NCI-H1436 (cell line): Measurements from ENCODE around the gene SEC22A.

Experiments
- DNase-seq: peaks from one replicate; lab custom pipeline; 2025; lab: John Stamatoyannopoulos, UW

SEC22A gene

DNA sequence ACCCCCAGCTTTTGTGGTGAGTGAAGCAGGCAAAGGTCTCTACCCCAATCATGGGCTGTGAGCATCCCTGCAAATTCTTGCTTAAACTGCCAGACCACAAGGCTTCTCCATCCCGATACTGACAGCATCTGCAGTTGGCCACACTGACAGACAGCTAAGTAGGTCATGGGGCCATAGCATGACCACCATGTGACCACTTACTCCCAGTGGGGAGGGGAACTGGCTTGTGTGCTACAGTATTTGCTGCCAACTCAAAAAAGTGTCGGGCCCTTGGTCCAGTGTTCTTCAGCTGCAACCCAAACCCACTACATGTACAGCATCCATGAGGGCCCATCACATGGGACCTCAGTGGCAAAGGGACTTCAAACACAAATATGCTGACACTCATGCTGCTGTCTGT is 103.4 kb downstream of the SEC22A start:
- no peak for DNase-seq

DNA sequence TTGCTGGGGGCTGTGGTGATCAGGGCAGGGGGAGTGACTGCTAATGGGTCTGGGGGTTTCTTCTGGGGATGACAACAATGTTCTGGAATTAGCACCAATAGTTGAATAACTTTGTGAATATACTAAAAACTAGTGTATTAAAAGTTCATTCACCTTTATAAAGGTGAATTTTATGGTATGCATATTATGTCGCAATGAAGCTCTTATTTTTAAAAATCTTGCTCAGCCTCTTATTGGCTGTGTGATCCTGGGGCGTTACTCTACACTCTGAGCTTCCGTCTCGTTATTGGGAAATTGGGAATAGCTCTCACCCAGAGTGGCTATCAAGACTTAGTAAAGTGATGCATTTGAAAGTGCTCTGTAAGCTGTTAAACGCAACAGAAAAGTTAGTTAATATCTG is 105.3 kb downstream of the SEC22A start:
- no peak for DNase-seq

DNA sequence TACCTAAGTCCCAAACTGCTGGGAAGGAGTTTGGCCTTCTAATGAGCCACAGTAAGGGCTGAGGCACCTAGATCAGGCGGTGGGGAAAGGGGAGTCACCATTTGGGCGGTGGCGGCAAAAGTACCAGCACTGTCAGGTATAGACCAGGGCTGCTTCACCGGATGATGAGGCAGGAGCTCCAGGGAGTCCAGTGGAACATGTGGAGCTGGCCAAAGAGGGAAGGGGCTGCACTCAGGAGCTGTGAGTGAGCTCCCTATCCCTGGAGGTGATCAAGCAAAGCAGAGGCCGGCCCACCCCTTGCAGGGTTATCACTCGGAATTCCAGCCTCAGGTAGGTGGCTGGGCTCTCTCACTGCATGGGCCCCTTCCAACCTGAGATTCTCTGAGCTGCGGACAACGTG is 108.4 kb downstream of the SEC22A start:
- no peak for DNase-seq

DNA sequence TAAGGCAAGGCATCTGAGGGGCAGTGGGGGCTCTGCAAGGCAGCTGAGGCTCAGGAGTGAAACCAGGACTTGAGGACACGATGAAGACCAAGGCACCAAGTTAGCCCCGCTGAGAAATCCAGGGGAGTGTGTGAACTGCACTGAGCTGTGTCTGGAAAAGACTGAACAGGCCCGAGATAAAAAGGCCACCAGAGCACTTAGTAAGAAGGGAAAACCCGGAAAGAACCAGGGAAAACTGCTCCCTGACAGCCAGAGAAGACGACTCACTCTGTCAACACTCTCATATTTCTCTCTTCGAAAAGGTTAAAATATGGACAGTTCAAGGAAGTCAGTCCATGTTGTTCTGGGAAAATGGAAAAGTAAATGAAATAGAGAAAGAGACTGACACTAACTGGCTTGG is 109.0 kb downstream of the SEC22A start:
- no peak for DNase-seq

DNA sequence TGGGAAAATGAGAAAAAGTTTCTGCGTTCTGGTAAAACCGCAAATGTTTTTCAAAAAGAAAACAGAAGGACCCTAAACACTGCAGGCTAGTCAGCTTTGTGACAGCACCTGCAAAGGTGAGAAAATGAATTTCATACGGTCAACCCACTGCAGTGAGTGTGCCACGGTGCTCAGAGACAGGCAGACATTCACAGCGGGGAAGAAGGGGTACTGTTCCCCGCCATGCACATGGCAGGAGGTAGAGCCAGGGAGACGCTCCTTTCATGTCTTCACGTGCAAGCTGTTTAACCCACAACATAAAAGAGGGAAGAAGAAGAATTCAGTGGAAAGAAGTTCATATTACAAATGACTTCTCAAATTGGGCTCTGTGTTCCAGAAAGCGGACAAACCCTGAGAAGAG is 109.5 kb downstream of the SEC22A start:
- no peak for DNase-seq

DNA sequence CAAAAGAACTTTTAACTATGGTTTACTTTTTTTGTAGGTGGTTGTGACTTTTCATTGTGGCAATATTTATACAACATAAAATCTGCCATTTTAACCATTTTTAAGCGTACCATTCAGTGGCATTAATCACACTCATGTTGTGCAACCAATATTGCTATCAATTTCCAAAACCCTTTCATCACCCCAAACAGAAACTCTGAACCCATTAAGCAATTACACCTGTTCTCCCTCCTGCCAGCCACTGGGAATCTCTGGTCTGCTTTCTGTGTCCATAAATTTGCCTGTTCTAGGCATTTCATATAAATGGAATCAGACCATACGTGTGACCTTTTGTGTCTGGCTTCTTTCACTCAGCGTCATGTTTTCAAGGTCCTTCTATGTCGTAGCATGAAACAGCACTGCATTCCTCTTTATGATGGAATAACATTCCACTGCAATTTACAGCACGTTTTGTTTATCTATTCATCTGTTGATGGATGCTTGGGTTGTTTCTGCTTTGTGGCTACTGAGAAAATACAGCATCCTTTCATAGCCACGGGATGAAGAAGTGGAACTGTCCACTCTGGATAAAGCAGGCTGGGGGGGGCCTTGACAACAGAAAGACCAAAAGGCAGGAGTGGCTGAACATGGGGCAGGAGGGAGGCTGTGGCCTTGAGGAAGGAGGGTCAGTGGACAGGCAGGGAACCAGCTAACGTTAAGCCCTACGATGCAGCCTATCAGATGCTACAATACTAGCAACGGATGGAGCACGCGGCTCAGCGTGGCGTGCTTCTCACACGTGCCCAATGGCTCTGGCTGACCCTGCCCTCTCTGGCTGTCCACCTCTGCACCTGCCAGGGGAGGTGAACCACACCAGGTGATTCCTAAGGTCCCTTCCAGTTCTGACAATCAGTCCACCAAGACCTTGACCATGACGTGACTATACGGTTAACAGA is 110.9 kb downstream of the SEC22A start:
- DNase-seq = no peak

DNA sequence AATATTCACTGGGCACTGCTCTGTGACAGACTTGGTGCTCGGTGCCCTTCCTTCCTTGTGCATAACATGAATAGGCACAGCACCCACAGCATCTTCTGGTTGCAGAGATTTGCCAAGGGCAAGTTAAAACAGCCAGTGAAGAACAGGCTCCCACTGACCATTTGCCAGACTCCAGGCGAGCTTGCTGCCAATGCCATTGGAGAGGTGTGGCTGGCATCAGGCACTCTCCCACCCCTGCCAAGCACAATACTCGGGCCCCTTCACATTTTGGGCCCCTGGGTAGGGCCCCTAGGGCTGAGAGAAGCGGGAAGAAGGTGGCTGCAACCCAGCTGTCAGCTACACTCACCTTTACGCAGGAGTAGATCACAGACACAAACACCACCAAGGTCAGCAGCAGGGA is 112.1 kb downstream of the SEC22A start:
- DNase-seq = no peak

DNA sequence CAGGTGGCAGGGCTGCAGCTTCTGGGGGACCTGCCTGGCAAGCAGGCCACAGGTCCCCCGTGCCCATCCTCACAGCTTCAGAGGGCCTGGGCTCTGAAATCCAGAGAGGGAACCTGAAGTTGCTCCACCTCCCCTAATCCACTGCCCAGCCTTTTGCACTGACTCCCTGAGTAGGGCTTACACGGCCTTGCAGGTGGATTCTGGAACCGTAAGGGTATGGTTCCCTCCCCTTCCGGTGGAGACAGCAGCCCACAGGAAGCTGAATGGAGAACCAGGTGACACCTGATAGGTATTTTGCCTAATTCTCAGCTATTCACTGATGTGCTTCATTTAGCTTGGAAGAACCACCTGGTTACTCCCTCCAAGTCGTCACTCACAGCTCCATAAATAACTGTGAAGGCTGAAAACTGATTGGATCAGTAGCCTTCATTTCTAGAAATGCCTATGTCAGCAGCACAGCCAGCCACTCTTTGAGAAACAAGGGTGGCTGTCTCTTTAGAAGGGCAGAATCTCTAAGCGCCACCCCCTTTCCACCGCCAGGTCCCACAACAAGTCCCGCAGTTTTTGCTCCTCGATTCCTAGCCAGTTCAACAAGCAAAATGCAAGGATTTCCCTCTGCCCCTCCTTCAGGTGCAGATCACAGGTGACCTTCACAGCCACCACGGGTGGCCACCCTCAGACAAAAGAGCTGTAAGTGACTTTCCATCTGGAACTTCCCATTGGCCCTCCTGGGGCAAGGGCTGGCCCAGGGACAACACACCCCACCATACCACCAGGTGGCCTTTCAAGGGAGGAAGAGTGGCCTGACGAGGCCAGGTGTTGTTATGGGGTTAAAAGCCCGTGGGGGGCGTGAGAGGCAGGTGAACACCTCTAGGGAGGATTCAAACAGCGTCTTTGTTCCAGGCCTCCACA is 112.9 kb downstream of the SEC22A start:
- no peak for DNase-seq

DNA sequence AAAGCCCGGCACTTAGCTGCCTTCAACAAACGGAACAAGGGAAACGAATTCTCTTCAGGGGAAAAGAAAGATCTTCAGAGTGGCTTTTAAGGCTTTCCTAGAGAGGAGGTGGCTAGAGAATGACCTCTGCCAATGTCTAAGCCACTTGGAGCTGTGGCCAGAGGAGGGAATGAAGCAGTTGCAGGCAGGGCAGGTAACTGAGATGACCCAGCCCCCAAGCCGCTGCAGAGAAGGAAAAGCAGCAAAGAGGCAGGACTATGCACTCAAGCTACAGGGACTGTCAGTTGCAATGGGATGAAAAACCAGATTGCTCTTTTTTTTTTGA is 113.5 kb downstream of the SEC22A start:
- no peak for DNase-seq

DNA sequence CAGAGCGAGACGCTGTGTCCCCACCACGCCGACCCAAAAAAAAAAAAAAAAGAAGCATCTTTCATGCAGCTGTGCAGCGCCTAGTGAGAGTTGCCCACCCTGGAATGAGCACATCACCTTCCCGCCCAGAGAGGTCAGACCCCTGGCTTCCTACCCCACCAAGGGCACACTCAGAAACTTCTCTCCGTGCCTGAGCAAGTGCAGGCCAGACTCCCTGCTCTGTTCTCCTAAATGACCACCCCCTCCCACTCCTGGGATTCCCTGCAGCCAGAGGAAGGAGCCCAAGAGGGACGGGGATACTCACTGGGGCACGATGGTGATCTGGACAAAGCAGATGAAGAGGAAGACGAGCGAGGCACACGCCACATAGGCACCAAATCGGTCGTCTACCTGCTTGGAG is 116.0 kb downstream of the SEC22A start:
- no peak for DNase-seq

DNA sequence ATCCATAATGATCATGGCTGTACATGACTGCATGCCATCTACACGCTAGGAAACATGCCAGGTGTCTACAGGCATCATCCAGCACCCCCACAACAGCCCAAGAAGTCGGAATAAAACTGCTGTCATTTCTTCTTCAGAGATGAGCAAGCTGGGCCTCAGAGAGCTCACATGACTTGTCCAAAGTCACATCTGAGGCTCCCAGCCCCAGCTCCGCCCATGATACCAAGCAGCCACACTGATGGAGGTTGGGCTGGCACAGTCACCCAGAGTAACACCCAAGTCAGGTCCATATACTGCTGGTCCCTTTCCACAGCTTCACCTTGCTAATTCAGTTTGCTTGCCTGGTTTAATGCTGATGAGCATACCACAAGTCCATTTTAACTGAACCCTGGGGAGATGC is 116.6 kb downstream of the SEC22A start:
- DNase-seq = no peak

DNA sequence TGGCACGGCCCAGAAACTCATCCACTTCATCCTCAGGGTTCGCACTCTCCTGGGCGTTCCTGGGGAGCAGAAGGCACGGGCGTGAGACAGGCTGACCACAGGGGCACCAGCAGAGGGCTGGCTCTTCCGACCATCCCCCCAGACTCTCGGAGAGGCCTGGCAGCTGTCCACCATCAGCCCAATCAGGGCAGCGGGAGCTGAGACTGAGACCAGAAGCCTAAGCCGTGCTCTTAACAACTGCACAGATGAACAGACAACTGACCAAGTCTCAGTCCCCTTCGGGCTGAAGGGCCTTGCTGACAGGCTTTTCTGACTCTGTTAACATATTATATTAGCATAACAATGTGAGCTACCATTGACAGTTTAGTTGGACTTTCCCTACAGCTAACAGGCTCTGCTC is 118.0 kb downstream of the SEC22A start:
- DNase-seq = no peak

DNA sequence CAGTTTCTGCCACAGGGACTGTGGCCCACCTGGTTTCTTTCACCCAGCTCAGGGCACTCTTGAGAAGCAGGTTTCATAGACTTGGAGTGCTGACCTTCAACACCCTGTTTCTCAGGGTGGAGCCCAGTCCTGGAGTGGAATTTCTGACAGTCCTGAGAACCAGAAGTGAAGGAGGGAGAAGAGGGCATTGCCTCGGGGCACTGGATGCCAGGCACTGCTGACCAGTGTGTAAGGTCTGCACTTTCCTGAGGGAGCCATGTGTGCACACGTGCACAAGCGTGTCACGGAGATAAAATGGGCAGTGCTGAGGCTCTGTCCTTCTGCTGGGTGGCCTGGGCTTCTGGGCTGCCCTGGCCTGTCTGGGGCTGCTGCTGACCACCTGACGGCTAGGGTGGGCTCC is 118.5 kb downstream of the SEC22A start:
- DNase-seq = no peak

DNA sequence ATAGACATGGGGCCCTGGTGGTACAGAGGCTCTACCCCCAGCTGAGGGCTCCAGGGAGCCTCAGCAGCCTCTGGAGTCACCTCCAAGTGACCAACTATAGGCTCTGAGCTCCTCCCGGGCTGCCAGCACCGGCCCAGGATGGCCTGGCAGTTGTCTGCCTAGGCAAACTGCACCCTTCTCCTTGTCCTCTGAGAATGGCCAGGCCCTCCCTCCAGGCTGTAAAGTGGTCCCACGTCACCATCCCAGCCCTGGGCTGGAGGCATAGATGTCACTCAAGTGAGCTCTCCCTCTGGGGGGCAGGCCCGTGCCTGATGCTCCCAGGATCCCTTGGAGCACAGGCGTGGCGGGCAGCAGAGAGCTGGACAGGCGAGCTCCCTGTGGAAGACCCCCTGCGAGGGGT is 120.1 kb downstream of the SEC22A start:
- DNase-seq = no peak

DNA sequence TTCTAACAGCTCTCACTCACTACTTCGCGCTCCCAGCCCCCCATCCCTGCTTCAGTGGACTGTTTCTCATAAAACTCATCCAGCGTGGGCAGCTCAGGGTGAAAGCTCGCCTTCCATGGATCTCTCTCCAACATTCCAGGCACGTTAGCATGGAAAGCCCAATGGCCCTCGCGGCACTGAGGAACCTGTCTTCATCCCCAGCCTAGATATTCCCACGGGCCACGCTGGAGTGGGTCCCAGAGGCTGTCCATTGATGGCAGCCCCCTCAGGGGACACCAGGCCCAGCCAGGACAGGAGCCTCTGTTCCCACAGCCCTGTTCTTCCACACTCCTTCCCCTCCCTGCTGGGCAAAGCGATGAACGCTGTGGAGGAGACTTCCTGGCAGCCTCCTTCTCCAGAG is 121.1 kb downstream of the SEC22A start:
- no peak for DNase-seq
